ENCODE results near the gene BAG3.

The BAG3 gene

DNA sequence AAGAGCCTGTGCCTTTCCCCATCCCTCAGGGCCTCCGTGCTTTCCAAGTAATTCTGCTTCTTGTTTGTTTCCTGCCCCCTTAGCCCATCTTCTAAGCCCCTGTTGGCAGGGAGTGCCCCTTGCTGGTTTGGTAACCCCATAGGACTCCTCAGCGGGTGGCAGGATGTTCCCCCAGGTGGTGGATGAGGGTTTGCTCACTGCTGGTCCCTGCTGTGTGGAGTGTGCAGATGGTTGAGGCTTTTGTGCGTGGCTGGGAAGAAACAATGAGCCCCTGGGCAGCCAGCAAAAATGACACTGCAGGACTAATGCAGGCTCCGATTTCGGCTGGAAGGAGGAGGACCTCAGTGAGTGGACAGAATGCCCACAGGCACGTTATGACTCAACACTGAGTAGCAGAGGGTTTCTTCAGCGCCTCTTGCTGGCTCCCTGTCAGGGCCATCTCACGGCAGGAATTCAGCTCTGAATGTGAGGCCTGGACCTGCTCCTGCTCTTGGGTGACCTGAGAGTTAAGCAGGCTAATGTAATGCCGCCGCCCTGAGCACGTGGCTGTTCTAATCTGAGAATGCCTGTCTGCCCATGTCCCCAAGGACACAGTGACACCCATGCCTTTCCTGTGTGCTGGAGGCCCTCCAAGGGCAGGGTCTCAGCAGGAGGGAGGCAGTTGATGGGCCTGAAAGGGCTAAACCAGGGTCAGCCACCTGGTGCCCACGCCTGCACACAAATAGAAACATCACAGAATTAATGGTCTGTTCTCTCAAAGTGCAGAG, 16.6 kb downstream of the BAG3 start:
- no peak overlapping the region for H3K4me3 ChIP-seq (ENCODE audit: low read depth, low read length)
- TF ChIP-seq, protein P1, sequence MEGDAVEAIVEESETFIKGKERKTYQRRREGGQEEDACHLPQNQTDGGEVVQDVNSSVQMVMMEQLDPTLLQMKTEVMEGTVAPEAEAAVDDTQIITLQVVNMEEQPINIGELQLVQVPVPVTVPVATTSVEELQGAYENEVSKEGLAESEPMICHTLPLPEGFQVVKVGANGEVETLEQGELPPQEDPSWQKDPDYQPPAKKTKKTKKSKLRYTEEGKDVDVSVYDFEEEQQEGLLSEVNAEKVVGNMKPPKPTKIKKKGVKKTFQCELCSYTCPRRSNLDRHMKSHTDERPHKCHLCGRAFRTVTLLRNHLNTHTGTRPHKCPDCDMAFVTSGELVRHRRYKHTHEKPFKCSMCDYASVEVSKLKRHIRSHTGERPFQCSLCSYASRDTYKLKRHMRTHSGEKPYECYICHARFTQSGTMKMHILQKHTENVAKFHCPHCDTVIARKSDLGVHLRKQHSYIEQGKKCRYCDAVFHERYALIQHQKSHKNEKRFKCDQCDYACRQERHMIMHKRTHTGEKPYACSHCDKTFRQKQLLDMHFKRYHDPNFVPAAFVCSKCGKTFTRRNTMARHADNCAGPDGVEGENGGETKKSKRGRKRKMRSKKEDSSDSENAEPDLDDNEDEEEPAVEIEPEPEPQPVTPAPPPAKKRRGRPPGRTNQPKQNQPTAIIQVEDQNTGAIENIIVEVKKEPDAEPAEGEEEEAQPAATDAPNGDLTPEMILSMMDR (IDR thresholded peaks at IDR 0.05; ENCODE audit: borderline replicate concordance, insufficient read depth, low read depth, low read length): no peak

DNA sequence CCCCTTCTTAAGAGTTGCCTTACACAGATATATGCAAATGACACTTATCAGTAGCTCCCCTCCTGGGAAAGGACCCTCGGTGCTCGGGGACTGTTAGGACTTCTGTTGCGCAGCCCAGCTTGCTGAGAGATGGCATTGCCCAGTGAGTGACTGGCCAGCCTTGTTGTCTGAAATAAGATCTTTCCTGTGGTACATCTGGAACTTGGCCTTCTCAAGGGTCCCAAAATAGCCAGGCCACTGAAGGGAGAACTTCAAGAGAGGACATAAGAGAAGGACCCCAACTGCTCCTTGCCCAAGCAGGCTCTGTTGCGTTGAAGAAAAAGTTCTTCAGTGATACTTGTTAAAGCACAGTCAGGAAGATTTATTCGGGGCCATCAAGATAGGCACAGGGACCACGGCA, 17.3 kb downstream of the BAG3 start:
- no peak overlapping the region for H3K4me3 ChIP-seq (ENCODE audit: low read depth, low read length)
- TF ChIP-seq, protein P1 (IDR thresholded peaks at IDR 0.05; ENCODE audit: borderline replicate concordance, insufficient read depth, low read depth, low read length): no peak

DNA sequence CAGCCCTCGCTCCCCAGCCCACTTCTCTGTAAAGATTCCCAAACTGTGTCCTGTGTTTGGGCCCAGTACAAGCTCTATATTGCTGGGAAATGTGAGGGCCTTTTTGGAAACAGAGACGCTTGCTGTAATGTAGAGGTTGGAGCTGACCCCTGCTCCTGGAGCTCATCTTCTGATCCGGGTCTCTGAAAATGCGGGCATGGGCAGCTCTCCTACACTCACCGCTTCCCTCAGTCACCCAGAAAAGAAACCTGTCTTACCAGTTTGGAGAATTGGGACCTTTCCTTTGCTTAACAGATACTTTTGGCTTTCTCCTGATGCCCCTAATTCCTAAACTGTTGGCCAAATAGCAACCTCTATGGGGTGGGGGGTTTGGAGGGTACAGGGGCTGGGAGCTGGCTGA, 18.2 kb downstream of the BAG3 start:
- no peak overlapping the region for H3K4me3 ChIP-seq (ENCODE audit: low read depth, low read length)
- TF ChIP-seq, protein P1 (IDR thresholded peaks at IDR 0.05; ENCODE audit: borderline replicate concordance, insufficient read depth, low read depth, low read length): no peak

DNA sequence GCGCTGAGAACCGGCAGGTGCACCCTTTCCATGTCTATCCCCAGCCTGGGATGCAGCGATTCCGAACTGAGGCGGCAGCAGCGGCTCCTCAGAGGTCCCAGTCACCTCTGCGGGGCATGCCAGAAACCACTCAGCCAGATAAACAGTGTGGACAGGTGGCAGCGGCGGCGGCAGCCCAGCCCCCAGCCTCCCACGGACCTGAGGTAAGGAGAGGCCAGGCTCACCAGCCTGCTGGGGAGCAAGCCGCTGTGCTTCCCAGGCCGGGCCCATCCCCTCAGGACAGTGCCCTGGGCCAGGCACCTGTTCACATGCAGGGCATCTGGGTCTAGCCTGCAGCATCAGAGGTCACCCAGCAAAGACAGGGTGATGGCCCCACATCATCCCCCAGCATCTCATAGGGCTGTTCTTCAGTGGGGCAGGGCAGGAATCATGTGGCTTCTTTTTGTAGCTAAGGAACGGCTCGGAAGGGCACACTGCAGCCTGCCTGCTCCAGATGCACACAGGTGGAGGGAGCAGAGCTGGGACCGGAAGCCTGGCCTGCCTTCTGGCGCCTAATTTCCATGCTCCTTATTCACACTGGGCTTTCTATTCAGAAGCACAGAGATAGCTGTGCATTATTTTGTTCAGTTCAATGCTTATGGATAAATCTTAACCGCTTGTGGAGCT, 18.9 kb downstream of the BAG3 start:
- H3K4me3 ChIP-seq (ENCODE audit: low read depth, low read length): no peak overlapping the region
- TF ChIP-seq, protein P1 (IDR thresholded peaks at IDR 0.05; ENCODE audit: borderline replicate concordance, insufficient read depth, low read depth, low read length): no peak

DNA sequence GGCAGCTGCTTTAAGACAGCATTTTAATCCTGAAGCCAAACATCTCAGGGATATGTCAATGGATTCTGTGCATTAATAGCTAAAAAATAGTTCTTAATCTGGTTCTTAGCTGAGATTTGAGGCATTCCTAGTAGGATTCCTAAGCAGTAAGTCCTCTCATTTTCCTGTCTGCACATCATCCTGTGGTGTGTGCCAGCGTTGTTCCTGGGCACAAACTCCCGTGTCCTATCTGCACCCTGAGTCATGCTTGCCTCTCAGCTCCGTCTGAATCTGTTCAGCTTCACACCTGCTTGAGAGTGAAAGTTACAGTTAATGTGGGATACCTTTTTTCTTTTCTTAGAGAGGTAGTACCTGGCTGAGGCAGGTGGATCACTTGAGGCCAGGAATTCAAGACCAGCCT, 19.5 kb downstream of the BAG3 start:
- TF ChIP-seq, protein P1 (IDR thresholded peaks at IDR 0.05; ENCODE audit: borderline replicate concordance, insufficient read depth, low read depth, low read length): no peak
- no peak overlapping the region for H3K4me3 ChIP-seq (ENCODE audit: low read depth, low read length)

DNA sequence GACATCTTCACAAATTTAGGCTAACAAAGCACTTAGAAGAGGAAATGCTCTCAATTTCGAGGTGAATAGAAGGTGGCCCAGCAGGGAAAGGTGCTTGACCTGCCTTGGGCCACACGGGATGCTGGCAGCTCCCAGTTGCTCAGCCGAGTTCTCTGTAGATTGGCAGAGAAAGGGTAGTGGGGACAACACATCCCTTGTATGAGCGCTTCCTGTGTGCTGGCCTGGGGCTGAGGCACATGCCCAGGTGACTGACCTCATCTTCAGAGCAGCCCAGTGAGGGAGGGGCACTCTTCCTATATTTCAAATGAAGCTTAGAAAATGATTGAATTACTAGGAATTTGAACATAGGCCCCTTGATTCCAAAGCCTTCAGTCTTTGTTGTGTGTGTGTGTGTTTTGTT, 20.2 kb downstream of the BAG3 start:
- TF ChIP-seq, protein P1 (IDR thresholded peaks at IDR 0.05; ENCODE audit: borderline replicate concordance, insufficient read depth, low read depth, low read length): no peak
- no peak overlapping the region for H3K4me3 ChIP-seq (ENCODE audit: low read depth, low read length)

DNA sequence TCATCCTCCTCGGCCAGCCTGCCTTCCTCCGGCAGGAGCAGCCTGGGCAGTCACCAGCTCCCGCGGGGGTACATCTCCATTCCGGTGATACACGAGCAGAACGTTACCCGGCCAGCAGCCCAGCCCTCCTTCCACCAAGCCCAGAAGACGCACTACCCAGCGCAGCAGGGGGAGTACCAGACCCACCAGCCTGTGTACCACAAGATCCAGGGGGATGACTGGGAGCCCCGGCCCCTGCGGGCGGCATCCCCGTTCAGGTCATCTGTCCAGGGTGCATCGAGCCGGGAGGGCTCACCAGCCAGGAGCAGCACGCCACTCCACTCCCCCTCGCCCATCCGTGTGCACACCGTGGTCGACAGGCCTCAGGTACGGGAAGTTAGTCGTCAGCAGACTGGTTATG, 21.1 kb downstream of the BAG3 start:
- no peak overlapping the region for H3K4me3 ChIP-seq (ENCODE audit: low read depth, low read length)
- TF ChIP-seq, protein P1 (IDR thresholded peaks at IDR 0.05; ENCODE audit: borderline replicate concordance, insufficient read depth, low read depth, low read length): no peak
